Regular cardiac myocyte (primary cell): ENCODE data around the gene PIK3AP1. TPM values are rescaled to one million over a fixed set of nuclear protein-coding genes. Genes with fewer than 3 reads are reported as not detected.

ENCODE experiments used
- total RNA-seq: library from RNA; depleted of rRNA; stranded (reverse); fragments of >200 nt; gene quantifications from 2 replicates; pipeline ENCODE4 v1.2.3, GENCODE V29; 2014

Gene PIK3AP1, protein sequence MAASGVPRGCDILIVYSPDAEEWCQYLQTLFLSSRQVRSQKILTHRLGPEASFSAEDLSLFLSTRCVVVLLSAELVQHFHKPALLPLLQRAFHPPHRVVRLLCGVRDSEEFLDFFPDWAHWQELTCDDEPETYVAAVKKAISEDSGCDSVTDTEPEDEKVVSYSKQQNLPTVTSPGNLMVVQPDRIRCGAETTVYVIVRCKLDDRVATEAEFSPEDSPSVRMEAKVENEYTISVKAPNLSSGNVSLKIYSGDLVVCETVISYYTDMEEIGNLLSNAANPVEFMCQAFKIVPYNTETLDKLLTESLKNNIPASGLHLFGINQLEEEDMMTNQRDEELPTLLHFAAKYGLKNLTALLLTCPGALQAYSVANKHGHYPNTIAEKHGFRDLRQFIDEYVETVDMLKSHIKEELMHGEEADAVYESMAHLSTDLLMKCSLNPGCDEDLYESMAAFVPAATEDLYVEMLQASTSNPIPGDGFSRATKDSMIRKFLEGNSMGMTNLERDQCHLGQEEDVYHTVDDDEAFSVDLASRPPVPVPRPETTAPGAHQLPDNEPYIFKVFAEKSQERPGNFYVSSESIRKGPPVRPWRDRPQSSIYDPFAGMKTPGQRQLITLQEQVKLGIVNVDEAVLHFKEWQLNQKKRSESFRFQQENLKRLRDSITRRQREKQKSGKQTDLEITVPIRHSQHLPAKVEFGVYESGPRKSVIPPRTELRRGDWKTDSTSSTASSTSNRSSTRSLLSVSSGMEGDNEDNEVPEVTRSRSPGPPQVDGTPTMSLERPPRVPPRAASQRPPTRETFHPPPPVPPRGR
- total RNA-seq, result 0.85 TPM in 1 of 2 replicates, not detected in the other

DNA sequence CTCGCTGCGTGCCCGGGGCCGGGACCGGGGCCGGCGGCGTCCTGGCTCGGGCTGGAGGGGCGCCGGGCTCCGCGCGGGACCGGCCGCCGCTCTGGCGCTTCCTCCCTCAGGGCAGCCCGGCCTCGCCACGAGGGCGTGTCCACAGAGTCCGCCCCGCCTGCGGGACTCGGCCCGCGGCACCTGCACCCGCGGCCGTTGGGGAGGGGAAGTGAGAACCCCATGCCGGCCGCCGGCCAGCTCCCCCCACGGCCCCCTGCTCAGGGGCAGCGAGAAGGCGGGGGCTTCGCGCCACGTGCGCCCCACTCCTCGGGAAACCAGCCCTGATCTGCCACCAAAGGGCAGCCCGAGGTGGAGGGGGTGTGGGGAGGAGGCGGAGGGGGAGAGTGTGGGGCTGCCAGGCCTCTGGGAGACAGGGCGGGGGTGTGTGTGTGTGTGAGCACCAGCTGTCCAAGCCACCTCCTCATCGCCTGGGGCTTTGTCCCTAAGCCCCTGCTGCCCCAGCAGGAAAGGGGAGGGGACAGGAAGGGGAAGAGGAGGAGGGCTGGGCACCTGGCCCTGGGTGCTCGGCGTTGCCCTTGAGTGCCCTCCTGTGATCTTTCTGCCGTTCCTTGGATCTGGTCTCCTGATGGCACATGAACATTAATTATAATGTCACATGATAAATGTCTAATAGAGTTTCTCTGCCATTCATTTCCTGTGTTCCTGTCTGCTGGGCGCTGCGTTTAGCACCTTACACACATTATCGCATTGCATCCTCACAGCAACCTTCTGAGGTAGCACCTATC is at the start of gene PIK3AP1:
Gene PIK3AP1 (minus strand): TSS at position 93 of the 785 bp plus-strand sequence. CDS start 120 bp downstream, outside the sequence.

DNA sequence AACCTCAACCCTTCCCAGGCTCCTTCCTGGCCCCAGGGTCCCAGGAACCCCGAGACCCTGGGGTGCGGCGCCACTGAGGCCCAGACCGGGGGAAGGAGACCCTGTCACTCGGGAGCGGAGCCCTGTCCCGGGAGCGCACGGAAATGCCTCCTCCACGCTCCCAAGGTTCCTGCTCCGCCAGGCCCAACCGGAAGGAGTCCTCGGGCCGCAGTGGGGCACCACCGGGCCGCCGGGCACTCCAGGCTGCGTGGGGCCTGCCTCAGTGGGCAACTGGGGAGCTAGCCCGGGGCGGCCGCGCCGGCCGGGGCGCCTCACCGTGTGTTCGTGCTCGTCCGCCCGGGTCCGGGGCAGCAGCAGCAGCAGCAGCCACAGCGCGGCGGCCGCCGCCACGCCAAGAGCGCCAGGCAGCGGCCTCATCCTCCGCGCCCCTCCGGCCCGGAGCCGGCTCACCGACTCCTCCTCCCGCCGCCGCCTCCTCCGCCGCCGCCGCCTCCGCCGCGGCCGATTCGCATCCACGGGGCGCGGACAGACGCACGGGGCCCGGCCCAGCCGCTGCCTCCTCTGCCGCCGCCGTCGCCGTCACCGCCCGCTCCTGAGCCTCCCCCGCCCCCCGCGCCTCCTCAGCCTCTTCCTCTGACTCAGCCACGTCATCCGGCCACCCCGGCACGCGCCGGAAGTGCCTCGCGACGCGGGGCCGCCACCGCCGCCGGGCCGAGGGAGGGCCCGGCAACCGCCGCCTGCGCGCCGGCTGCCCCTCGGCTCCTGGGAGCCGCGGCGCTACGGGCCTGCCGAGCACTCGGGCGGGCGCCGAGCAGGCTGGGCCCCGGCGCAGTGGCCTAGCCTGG is 133.7 kb downstream of the PIK3AP1 start, which contains the start of gene TM9SF3:
Gene TM9SF3 (minus strand): TSS at position 594 of the 845 bp plus-strand sequence. CDS start 177 bp downstream, at position 417.

Other genes with a start within 250 kb of the PIK3AP1 start
- 0.19 and 0.28 TPM in 2 replicates for gene TLL2, start 206.6 kb downstream of the PIK3AP1 start, total RNA-seq
- 181 and 197 TPM in 2 replicates for gene TM9SF3, start 133.5 kb downstream of the PIK3AP1 start, total RNA-seq
- gene LCOR, start 111.8 kb upstream of the PIK3AP1 start, total RNA-seq, result 11.0 and 15.7 TPM in 2 replicates